Ishikawa (cell line): ENCODE measurements around the gene WWOX.

Experiments
- CEBPB ChIP-seq: IDR thresholded peaks from 2 replicates; pipeline ENCODE4 v1.6.1; 2012
- CREB1 ChIP-seq: IDR thresholded peaks from 2 replicates; pipeline ENCODE4 v1.6.1; 2012; ENCODE audit warnings: low read depth
- EGR1 ChIP-seq: IDR thresholded peaks from 2 replicates; pipeline ENCODE4 v1.6.1; 2012
- EP300 ChIP-seq: IDR thresholded peaks from 2 replicates; pipeline ENCODE4 v1.6.1; 2012; ENCODE audit warnings: borderline replicate concordance
- FOXM1 ChIP-seq: IDR thresholded peaks from 2 replicates; pipeline ENCODE4 v1.6.1; 2012; ENCODE audit warnings: low read depth, borderline replicate concordance
- MAX ChIP-seq: IDR thresholded peaks from 2 replicates; pipeline ENCODE4 v1.6.1; 2012
- NFIC ChIP-seq: IDR thresholded peaks from 2 replicates; pipeline ENCODE4 v1.6.1; 2012
- RAD21 ChIP-seq: IDR thresholded peaks from 2 replicates; pipeline ENCODE4 v1.6.1; 2012; ENCODE audit warnings: low read depth
- TAF1 ChIP-seq: IDR thresholded peaks from 2 replicates; pipeline ENCODE4 v1.6.1; 2012; ENCODE audit warnings: low read depth, mild to moderate bottlenecking
- TCF12 ChIP-seq: IDR thresholded peaks from 2 replicates; pipeline ENCODE4 v1.6.1; 2012; ENCODE audit warnings: low read depth
- TEAD4 ChIP-seq: IDR thresholded peaks from 2 replicates; pipeline ENCODE4 v1.6.1; 2012
- YY1 ChIP-seq: IDR thresholded peaks from 2 replicates; pipeline ENCODE4 v1.6.1; 2012; ENCODE audit warnings: low read depth
- ZBTB7A ChIP-seq: IDR thresholded peaks from 2 replicates; pipeline ENCODE4 v1.6.1; 2012; ENCODE audit warnings: low read depth
- TF ChIP-seq, protein P1 (sequence below): IDR thresholded peaks from 2 replicates; pipeline ENCODE4 v1.6.1; 2012; ENCODE audit warnings: low read depth, mild to moderate bottlenecking
- TF ChIP-seq, protein P2 (sequence below): IDR thresholded peaks from 2 replicates; pipeline ENCODE4 v1.6.1; 2012

WWOX gene

DNA sequence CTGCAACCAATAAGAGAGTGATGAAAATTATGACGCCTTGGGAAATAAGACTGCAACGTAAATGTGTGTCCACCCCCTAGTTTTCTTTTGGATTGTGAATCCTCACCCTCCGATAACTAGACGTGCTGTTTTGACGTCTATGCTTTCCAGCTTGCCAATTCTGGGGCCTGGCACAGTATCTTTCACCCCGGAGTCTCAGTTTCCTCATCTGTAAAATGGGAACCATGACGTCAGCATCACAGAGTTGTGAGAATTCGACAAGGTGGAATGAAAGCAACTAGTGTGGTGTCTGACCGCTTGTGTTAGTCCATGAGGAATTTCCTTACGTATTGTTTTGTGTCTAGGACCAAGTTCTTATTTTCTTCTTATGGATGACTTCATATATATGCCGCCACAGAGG lies 37.7 kb downstream of the WWOX start:
- TF ChIP-seq TCF12 = no peak
- TF ChIP-seq YY1 = no peak
- TF ChIP-seq EGR1 = no peak
- TF ChIP-seq EP300 = no peak
- TF ChIP-seq FOXM1 = no peak
- TF ChIP-seq, protein P1, sequence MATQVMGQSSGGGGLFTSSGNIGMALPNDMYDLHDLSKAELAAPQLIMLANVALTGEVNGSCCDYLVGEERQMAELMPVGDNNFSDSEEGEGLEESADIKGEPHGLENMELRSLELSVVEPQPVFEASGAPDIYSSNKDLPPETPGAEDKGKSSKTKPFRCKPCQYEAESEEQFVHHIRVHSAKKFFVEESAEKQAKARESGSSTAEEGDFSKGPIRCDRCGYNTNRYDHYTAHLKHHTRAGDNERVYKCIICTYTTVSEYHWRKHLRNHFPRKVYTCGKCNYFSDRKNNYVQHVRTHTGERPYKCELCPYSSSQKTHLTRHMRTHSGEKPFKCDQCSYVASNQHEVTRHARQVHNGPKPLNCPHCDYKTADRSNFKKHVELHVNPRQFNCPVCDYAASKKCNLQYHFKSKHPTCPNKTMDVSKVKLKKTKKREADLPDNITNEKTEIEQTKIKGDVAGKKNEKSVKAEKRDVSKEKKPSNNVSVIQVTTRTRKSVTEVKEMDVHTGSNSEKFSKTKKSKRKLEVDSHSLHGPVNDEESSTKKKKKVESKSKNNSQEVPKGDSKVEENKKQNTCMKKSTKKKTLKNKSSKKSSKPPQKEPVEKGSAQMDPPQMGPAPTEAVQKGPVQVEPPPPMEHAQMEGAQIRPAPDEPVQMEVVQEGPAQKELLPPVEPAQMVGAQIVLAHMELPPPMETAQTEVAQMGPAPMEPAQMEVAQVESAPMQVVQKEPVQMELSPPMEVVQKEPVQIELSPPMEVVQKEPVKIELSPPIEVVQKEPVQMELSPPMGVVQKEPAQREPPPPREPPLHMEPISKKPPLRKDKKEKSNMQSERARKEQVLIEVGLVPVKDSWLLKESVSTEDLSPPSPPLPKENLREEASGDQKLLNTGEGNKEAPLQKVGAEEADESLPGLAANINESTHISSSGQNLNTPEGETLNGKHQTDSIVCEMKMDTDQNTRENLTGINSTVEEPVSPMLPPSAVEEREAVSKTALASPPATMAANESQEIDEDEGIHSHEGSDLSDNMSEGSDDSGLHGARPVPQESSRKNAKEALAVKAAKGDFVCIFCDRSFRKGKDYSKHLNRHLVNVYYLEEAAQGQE = no peak
- no peak for TF ChIP-seq NFIC
- no peak for TF ChIP-seq TAF1
- TF ChIP-seq CEBPB = no peak
- no peak for TF ChIP-seq MAX
- TF ChIP-seq RAD21 = no peak
- TF ChIP-seq CREB1 = no peak
- TF ChIP-seq, protein P2, sequence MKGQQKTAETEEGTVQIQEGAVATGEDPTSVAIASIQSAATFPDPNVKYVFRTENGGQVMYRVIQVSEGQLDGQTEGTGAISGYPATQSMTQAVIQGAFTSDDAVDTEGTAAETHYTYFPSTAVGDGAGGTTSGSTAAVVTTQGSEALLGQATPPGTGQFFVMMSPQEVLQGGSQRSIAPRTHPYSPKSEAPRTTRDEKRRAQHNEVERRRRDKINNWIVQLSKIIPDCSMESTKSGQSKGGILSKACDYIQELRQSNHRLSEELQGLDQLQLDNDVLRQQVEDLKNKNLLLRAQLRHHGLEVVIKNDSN = no peak
- TF ChIP-seq TEAD4 = no peak
- TF ChIP-seq ZBTB7A = no peak

DNA sequence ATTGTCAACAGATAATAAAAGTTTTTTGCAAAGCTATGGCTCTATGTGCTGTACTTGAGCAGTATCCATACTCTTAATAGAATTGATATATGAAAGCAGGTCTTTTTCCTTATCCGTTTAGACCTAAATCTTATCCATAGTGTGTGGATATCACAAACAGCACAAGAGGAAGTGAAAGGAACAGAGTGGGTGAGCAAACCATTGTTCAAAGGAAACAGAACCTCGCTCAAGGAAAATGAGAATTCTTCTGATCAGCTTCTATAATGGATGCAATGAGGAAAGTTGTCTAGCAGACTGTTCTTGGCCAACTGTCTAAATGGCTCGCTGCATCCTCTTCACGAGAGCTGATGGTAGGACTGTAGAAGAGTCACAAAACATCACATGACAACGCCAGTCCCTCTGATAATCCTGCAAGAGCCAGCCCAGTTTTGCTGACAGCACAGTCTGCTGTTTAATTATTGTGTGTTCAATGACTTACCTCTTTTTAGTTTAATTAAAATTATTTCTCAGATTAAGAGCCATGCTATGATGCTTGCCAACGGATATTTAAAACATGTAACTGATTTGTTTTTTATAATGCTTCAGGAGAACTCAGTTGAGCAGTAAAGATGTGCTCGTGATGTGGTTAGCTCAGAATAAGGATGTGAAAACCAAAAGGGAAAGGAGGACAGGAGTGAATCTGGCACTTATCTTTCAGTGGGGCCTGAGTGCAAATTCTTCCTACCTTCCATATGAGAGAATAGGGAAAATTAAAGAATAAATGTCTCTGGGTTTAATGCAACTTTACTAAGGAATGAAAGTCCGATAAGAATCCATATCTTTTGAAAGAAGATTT lies 38.5 kb downstream of the WWOX start:
- TF ChIP-seq FOXM1 (no peak), EGR1 (no peak), CEBPB (no peak), TAF1 (no peak), MAX (no peak), CREB1 (no peak), EP300 (no peak), TCF12 (no peak), ZBTB7A (no peak), YY1 (no peak), RAD21 (no peak), NFIC (no peak), TEAD4 (no peak)
- TF ChIP-seq, protein P1 = no peak
- TF ChIP-seq, protein P2 = no peak

DNA sequence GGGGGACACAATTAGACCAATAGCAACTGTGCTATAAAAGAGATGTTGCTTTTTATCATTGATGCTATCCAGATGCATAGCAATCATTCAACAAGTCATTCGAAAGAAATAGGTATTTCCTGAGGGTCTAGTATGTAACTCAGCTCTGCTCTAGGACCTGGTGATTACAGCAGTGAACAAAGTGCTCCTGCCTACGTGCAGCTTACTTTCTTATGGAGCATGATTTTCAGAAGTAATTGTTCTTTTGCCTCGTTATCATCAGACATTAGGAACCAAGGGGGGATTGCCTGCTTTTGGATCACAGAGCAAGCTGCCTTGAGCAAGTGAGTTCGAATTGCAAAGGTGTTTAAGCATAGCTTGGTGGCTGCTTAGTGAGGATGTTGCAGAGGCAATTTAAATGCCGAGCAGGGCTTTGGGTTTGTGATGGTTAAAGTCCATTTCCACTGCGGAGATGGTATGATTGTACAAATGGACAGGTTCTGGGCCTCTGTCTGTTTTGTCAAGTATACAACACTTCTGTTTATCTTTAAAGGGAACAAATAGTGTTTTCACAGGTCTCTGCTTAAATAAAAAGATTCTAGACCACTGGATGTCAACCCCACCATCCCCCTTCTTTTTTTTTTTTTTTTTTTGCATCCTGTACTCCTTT lies 41.5 kb downstream of the WWOX start:
- TF ChIP-seq, protein P2 = no peak
- TF ChIP-seq FOXM1 = no peak
- TF ChIP-seq TCF12 = no peak
- TF ChIP-seq EP300 = no peak

- TF ChIP-seq YY1 (no peak), RAD21 (no peak), EP300 (no peak), MAX (no peak), EGR1 (no peak), FOXM1 (no peak), TAF1 (no peak), TEAD4 (no peak)
- TF ChIP-seq, protein P2 = no peak
Observed at GRCh38 chr16:78142788-78143187, 43.3 kb downstream of the WWOX start.

- TF ChIP-seq MAX (no peak), EP300 (no peak), TAF1 (no peak), TEAD4 (no peak), CREB1 (no peak), TCF12 (no peak), ZBTB7A (no peak), YY1 (no peak), EGR1 (no peak), RAD21 (no peak), FOXM1 (no peak)
- TF ChIP-seq, protein P1 = no peak
Observed at GRCh38 chr16:78146807-78147206, 47.4 kb downstream of the WWOX start.
